Hepatic stellate cell (primary cell): Measurements from ENCODE around the gene PPP1R3F.
"Not testable (repeated sequence)": the region's sequence is repeated elsewhere in the genome, so short reads cannot be mapped to it uniquely, and the experiment has no call there.

ENCODE experiments used
- DNase-seq: peaks from one replicate; pipeline ENCODE4 v3.0.0; 2011; ENCODE audit warnings: low spot score

Gene PPP1R3F

GRCh38 chrX:49322266-49322665 is 52.7 kb downstream of the PPP1R3F start:
- DNase-seq = not testable (repeated sequence)

GRCh38 chrX:49323735-49324134 is 54.1 kb downstream of the PPP1R3F start:
- DNase-seq = not testable (repeated sequence)

- DNase-seq = not testable (repeated sequence)
Observed at GRCh38 chrX:49330421-49330820, 60.8 kb downstream of the PPP1R3F start.

- not testable (repeated sequence) for DNase-seq
Observed at GRCh38 chrX:49331282-49331681, 61.7 kb downstream of the PPP1R3F start, which contains the start of gene GAGE13. Gene GAGE13 (plus strand): TSS chrX:49331582. CDS start chrX:49332738, 1,156 bp downstream.

- DNase-seq = not testable (repeated sequence)
Observed at GRCh38 chrX:49331841-49332240, 62.2 kb downstream of the PPP1R3F start.
